ENCODE measurements around the gene PTPRN2. TPM values are rescaled to one million over a fixed set of nuclear protein-coding genes. Genes with fewer than 3 reads are reported as not detected.
A peak's percentile ranks its signal among the peaks of the same experiment; 100 is the strongest.

The PTPRN2 gene
- total and polyA plus RNA-seq, 7 donors, result 0.47 to 0.82 (median 0.51) TPM

DNA sequence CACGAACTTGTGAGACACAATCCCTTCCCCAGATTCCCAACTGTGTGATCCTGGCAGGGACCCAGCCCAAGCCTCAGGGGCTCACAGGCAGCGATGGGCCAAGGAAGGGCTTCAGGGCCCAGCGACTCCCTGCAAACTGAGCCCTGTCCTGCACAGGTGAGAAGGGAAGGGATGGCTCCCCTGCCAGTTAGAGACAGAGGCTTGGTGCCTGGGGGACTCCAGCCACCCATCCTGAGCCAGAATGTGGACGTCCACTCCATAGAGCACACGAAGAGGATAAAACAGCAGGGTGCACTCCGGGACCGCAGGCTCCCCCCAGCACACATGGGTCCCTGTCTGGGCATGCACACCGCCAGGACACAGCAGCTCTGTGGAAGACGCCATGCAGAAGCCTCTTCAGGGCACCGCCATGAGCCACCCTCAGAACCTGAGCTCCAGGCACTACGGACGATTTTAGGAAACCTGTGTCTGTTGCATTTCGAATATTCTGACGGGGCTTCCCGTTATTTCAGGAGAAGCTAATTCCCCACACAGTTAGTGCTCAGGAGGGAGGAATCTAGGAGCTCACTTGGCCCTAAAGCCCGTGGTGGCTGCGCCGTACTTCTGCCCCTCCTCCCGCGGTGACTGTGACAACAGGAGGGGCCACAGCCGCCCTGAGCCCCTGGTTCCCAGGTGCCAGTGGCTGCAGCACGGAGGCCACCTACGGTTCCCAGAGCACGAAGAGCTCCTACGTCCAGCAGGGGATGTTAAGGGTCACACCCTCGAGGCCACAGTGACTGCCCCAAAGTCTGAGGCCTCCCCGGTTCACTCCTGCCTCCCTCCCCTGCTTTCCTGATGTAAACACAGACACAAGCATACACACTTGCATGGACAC lies 326.0 kb downstream of the PTPRN2 start:
- DNase-seq (peak in 1 of 2 donors; percentile 5), ATAC-seq (no peak)
- intact Hi-C loops (cut with DNase I), result no loop called here
- Histone ChIP-seq H3K27me3 (ENCODE audit: insufficient read depth in 3 of 3, low read length in 2 of 3) (peaks cover 0 to 6% (median 0%) of the 10 kb centered on the region in 3 donors), H3K4me3 (no peak overlapping the region), H3K9me3 (no peaks in the 10 kb centered on the region), H3K4me1 (no peaks in the 10 kb centered on the region), H3K36me3 (ENCODE audit: insufficient read depth in 1 of 2, low read depth in 1 of 2) (no peaks in the 10 kb centered on the region), H3K27ac (no peak overlapping the region)
- TF ChIP-seq, protein P1, sequence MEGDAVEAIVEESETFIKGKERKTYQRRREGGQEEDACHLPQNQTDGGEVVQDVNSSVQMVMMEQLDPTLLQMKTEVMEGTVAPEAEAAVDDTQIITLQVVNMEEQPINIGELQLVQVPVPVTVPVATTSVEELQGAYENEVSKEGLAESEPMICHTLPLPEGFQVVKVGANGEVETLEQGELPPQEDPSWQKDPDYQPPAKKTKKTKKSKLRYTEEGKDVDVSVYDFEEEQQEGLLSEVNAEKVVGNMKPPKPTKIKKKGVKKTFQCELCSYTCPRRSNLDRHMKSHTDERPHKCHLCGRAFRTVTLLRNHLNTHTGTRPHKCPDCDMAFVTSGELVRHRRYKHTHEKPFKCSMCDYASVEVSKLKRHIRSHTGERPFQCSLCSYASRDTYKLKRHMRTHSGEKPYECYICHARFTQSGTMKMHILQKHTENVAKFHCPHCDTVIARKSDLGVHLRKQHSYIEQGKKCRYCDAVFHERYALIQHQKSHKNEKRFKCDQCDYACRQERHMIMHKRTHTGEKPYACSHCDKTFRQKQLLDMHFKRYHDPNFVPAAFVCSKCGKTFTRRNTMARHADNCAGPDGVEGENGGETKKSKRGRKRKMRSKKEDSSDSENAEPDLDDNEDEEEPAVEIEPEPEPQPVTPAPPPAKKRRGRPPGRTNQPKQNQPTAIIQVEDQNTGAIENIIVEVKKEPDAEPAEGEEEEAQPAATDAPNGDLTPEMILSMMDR (IDR thresholded peaks at IDR 0.05), result no peak
- WGBS, 3 donors, result 77 to 84% (median 81%) methylated on average over 24 to 27 of the region's 27 CpGs

DNA sequence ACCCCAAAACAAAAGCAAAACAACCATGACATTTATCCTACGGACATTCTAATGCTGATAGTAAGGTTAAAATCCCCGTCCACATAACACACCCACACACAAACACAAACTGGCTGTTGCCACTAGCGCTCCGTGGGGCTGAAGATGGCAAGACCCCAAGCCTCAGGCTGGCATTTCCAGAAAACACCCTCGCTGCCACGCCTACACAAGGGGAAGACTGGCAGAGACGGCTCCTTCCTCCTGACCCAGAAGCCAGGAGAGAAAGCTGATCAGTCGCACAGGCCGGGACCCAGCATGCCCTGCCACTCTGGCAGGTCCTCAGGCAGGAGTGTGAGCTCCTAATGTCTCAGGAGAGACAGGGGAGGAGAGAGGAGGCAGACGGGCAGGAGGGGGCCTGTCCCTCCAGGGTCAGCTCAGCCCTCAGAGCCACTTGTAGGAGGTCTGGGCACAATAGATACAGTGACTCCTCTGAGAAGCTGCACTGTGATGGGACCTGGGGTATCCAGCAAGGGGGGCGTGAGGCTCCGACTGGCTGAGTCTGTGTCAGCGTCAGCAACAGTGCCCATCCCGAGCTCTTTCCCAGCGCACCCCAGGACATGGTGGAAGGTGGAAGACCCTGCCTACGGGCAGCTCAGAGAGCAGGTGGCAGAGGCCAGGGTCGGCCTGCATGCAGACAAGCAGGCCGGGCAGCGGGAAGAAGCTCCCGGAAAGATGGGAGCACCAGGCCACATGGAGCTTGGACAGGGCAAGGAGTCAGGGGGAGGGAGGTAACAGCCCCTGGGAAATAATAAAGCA lies 326.9 kb downstream of the PTPRN2 start:
- intact Hi-C loops (cut with DNase I), result no loop called here

DNA sequence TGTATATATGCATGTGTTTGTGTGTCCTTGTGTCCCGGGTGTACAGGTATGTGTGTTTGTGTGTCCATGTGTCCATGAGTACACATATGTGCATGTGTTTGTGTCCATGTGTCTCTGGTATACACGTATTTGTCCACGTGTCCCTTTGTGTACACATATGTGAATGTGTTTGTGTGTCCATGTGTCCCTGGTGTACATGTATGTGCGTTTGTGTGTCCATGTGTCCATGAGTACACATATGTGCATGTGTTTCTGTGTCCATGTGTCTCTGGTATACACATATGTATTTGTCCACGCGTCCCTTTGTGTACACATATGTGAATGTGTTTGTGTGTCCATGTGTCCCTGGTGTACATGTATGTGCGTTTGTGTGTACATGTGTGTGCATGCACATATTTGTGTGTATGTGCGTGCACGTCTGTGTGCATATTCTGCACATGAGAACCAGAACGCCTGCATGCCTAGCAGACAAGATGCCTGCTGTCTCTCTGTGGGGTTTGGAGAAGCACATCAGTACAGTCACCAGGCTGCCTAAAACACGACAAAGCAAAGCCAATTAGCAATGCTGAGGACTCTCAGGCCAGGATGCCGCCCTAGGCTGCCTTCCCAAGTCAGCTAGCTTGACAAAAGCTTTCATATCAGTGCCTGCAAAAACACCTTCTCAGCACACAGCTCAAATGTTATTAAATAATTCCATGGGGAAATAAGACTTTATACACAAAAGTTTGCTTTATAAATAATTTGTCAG lies 327.8 kb downstream of the PTPRN2 start:
- intact Hi-C loops (cut with DNase I), result no loop called here
- H3K9me3 ChIP-seq, result no peaks in the 10 kb centered on the region
- ATAC-seq, result no peak
- no peak for DNase-seq
- 72 to 83% (median 78%) methylated on average over 12 of the region's 12 CpGs for WGBS, 3 donors
- no peak overlapping the region for H3K27ac ChIP-seq
- TF ChIP-seq, protein P1 (IDR thresholded peaks at IDR 0.05), result no peak
- H3K27me3 ChIP-seq (ENCODE audit: insufficient read depth in 3 of 3, low read length in 2 of 3), result peaks cover 0 to 6% (median 0%) of the 10 kb centered on the region in 3 donors
- no peak overlapping the region for H3K4me3 ChIP-seq
- no peaks in the 10 kb centered on the region for H3K36me3 ChIP-seq (ENCODE audit: insufficient read depth in 1 of 2, low read depth in 1 of 2)
- H3K4me1 ChIP-seq, result no peaks in the 10 kb centered on the region

More for the DNA sequence above, 326.9 kb downstream of the PTPRN2 start:
- Histone ChIP-seq H3K4me3 (no peak overlapping the region), H3K36me3 (ENCODE audit: insufficient read depth in 1 of 2, low read depth in 1 of 2) (no peaks in the 10 kb centered on the region), H3K27ac (no peak overlapping the region), H3K9me3 (no peaks in the 10 kb centered on the region), H3K4me1 (no peaks in the 10 kb centered on the region), H3K27me3 (ENCODE audit: insufficient read depth in 3 of 3, low read length in 2 of 3) (peaks cover 0 to 6% (median 0%) of the 10 kb centered on the region in 3 donors)
- TF ChIP-seq, protein P1 (IDR thresholded peaks at IDR 0.05), result no peak
- 59 to 76% (median 64%) methylated on average over 20 of the region's 20 CpGs for WGBS, 3 donors
- ATAC-seq, result no peak
- no peak for DNase-seq

DNA sequence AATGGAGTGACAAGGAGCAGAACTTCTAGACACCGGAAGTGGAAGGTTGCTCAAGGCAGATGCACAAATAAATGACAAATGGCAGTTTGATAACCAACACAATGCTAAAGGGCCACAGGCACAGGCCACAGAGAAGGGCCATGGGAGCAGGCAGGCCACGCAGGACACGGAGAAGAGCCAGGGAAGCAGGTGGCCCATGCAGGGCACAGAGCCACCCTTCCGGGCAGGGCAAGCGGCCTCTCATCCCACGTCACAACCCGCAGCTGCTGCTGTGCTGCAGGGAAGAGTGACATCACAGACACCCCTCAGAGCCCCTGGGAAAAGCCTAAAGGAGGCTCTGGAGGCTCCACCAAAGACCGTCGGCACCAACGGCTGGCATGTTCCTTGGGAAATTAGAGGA lies 328.5 kb downstream of the PTPRN2 start:
- DNase-seq (peak in 1 of 2 donors; percentile 22), ATAC-seq (no peak)
- intact Hi-C loops (cut with DNase I), result no loop called here
- H3K27me3 ChIP-seq (ENCODE audit: insufficient read depth in 3 of 3, low read length in 2 of 3), result peaks cover 0 to 6% (median 0%) of the 10 kb centered on the region in 3 donors
- H3K4me1 ChIP-seq, result no peaks in the 10 kb centered on the region
- 45 to 75% (median 50%) methylated on average over 10 of the region's 10 CpGs for WGBS, 3 donors
- TF ChIP-seq, protein P1 (IDR thresholded peaks at IDR 0.05), result no peak
- no peak overlapping the region for H3K27ac ChIP-seq
- no peaks in the 10 kb centered on the region for H3K36me3 ChIP-seq (ENCODE audit: insufficient read depth in 1 of 2, low read depth in 1 of 2)
- no peak overlapping the region for H3K4me3 ChIP-seq
- H3K9me3 ChIP-seq, result no peaks in the 10 kb centered on the region

Data from psoas muscle (tissue), 8 donors.